ENCODE results near the gene HAAO. TPM values are rescaled to one million over a fixed set of nuclear protein-coding genes. Genes with fewer than 3 reads are reported as not detected.

HAAO gene
- total and polyA plus RNA-seq, 2 of the 13 experiments (the other 11 are each of a cell fraction or from before 2014, with no cell fraction given): 36.1 to 42.7 TPM

DNA sequence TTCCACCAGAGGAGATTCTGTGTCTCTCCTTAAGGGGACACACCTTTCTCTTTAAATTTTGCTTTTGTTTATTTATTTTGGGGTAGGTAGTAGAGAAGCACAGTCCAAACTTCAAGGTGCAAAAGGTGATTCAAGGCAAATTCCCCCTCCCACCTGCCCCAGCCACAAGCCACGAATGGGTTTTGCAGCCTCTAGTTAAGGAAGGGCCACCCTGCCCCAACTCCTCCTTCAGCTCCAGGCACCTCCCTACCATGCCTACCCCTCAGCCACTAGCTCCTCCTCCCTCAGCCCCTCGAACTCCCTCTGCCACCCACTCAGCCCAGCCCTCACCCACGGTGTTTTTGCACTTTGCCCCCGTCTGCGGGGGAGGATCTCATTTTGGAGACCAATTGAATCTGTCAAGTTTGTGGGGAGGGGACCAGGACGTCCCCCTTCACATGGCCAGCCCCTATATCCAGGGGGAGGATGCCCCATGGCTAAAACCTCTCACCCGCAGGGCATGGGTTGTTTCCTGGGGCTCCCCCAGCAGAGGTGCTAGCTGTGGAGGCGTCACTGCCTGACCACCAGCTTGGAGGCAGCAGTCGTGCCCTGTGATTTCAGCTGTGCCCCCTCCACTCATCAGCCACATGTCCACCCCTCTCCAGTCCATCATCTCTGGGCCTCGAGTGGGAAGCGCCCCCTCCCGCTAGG lies 4.5 kb downstream of the HAAO start (continued):
- TF ChIP-seq, protein P1, sequence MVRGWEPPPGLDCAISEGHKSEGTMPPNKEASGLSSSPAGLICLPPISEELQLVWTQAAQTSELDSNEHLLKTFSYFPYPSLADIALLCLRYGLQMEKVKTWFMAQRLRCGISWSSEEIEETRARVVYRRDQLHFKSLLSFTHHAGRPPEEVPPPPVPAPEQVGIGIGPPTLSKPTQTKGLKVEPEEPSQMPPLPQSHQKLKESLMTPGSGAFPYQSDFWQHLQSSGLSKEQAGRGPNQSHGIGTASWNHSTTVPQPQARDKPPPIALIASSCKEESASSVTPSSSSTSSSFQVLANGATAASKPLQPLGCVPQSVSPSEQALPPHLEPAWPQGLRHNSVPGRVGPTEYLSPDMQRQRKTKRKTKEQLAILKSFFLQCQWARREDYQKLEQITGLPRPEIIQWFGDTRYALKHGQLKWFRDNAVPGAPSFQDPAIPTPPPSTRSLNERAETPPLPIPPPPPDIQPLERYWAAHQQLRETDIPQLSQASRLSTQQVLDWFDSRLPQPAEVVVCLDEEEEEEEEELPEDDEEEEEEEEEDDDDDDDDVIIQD (CRISPR knock-in tag; IDR thresholded peaks at IDR 0.05; ENCODE audit: low read depth): 0 out of 2 replicates have a peak, but pooled peaks have one; percentile 2
- TF ChIP-seq RORA (CRISPR knock-in tag; IDR thresholded peaks at IDR 0.05): no peak
- no peak for TF ChIP-seq MED1 (CRISPR knock-in tag; IDR thresholded peaks at IDR 0.05)
- no peak for TF ChIP-seq ZNF850 (CRISPR knock-in tag; conservative IDR thresholded peaks at IDR 0.05)
- TF ChIP-seq, protein P2, sequence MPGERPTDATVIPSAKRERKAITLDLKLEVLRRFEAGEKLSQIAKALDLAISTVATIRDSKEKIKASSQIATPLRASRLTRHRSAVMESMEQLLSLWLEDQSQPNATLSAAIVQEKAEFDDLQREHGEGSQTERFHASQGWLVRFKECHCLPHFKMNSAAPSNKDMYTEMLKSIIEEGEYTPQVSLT (CRISPR knock-in tag; IDR thresholded peaks at IDR 0.05; ENCODE audit: borderline replicate concordance, low read depth): no peak
- no peak for TF ChIP-seq ZNF567 (CRISPR knock-in tag; IDR thresholded peaks at IDR 0.05; ENCODE audit: borderline replicate concordance)
- TF ChIP-seq ZSCAN12 (CRISPR knock-in tag; IDR thresholded peaks at IDR 0.05): no peak
- no peak for TF ChIP-seq FOXM1 (CRISPR knock-in tag; IDR thresholded peaks at IDR 0.05)
- no peak for TF ChIP-seq DR1 (CRISPR knock-in tag; IDR thresholded peaks at IDR 0.05)
- no peak for TF ChIP-seq NFE2L2 (IDR thresholded peaks at IDR 0.05; ENCODE audit: low read length)
- TF ChIP-seq, protein P3, sequence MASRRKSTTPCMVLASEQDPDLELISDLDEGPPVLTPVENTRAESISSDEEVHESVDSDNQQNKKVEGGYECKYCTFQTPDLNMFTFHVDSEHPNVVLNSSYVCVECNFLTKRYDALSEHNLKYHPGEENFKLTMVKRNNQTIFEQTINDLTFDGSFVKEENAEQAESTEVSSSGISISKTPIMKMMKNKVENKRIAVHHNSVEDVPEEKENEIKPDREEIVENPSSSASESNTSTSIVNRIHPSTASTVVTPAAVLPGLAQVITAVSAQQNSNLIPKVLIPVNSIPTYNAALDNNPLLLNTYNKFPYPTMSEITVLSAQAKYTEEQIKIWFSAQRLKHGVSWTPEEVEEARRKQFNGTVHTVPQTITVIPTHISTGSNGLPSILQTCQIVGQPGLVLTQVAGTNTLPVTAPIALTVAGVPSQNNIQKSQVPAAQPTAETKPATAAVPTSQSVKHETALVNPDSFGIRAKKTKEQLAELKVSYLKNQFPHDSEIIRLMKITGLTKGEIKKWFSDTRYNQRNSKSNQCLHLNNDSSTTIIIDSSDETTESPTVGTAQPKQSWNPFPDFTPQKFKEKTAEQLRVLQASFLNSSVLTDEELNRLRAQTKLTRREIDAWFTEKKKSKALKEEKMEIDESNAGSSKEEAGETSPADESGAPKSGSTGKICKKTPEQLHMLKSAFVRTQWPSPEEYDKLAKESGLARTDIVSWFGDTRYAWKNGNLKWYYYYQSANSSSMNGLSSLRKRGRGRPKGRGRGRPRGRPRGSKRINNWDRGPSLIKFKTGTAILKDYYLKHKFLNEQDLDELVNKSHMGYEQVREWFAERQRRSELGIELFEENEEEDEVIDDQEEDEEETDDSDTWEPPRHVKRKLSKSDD (CRISPR knock-in tag; IDR thresholded peaks at IDR 0.05; ENCODE audit: low read depth): peak; percentile 66; the same call in 1 of the 2 replicates
- TF ChIP-seq, protein P4, sequence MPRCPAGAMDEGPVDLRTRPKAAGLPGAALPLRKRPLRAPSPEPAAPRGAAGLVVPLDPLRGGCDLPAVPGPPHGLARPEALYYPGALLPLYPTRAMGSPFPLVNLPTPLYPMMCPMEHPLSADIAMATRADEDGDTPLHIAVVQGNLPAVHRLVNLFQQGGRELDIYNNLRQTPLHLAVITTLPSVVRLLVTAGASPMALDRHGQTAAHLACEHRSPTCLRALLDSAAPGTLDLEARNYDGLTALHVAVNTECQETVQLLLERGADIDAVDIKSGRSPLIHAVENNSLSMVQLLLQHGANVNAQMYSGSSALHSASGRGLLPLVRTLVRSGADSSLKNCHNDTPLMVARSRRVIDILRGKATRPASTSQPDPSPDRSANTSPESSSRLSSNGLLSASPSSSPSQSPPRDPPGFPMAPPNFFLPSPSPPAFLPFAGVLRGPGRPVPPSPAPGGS (CRISPR knock-in tag; IDR thresholded peaks at IDR 0.05): no peak
- no peak for TF ChIP-seq ZSCAN20 (CRISPR knock-in tag; IDR thresholded peaks at IDR 0.05; ENCODE audit: borderline replicate concordance)
- TF ChIP-seq DPF2 (CRISPR knock-in tag; IDR thresholded peaks at IDR 0.05; ENCODE audit: borderline replicate concordance, low read depth): peak; percentile 54; the same call in 1 of the 2 replicates
- TF ChIP-seq NCOR1 (IDR thresholded peaks at IDR 0.05; ENCODE audit: borderline replicate concordance, low read length): peak; percentile 97
- no peak for TF ChIP-seq ZBTB1 (CRISPR knock-in tag; IDR thresholded peaks at IDR 0.05; ENCODE audit: borderline replicate concordance)
- TF ChIP-seq HHEX (CRISPR knock-in tag; IDR thresholded peaks at IDR 0.05): no peak
- TF ChIP-seq ZNF775 (CRISPR knock-in tag; IDR thresholded peaks at IDR 0.05; ENCODE audit: borderline replicate concordance): no peak
- no peak; a peak in 1 of 4 replicates for TF ChIP-seq POLR2A (IDR thresholded peaks at IDR 0.05; ENCODE audit: insufficient read depth in 1 of 2, low read depth in 2 of 2, low read length in 2 of 2)
- TF ChIP-seq TBL1XR1 (IDR thresholded peaks at IDR 0.05; ENCODE audit: borderline replicate concordance, low read length, partially characterized antibody): no peak
- peak; percentile 71; the same call in 1 of the 2 replicates for TF ChIP-seq ESRRA (CRISPR knock-in tag; IDR thresholded peaks at IDR 0.05; ENCODE audit: low read depth)
- TF ChIP-seq HNF4A (CRISPR knock-in tag; IDR thresholded peaks at IDR 0.05): peak; percentile 86
- TF ChIP-seq, protein P5, sequence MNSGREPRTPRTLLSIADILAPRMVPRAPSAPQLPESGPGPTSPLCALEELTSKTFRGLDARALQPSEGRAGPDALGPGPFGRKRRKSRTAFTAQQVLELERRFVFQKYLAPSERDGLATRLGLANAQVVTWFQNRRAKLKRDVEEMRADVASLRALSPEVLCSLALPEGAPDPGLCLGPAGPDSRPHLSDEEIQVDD (CRISPR knock-in tag; IDR thresholded peaks at IDR 0.05; ENCODE audit: borderline replicate concordance): no peak
